ENCODE results near the gene ORM2. TPM values are rescaled to one million over a fixed set of nuclear protein-coding genes. Genes with fewer than 3 reads are reported as not detected.

Gene ORM2
- polyA plus RNA-seq, 1 of the 3 experiments (the other 2 are of a cell fraction): not detected

DNA sequence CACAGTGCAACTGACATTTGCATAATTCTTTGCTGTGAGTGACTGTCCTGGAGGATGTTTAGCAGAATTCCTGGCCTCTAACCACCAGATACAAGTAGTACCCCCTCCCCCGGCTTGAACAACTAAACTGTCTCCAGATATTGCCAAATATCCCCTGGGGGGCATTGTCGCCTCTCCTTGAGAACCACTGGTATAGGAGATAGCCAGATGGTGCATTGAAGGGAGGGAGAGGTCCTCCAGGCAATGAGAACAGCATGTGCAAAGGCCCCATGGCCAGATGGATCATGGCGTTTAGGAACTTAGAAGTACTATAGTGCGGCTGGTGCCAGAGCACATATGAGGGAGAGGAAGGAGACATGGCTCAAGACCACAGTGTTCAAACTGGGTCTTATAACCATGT lies 25.7 kb upstream of the ORM2 start:
- no peaks in the 10 kb centered on the region for H3K79me2 ChIP-seq (ENCODE audit: insufficient read depth)
- H3K4me3 ChIP-seq (ENCODE audit: low read depth in 2 of 2, low read length in 1 of 2): no peak overlapping the region
- no peak overlapping the region for H3K9ac ChIP-seq
- peaks cover 0 to 3% of the 10 kb centered on the region in 2 experiments for H3K36me3 ChIP-seq (replicated peaks in 1 of 2; ENCODE audit: control insufficient read depth in 1 of 2, insufficient read depth in 2 of 2, low read length in 1 of 2)
- POLR2A ChIA-PET: no interaction called here
- H3K4me2 ChIP-seq: no peak overlapping the region
- CTCF ChIA-PET: interaction anchor here (0.7 to 1.2 kb wide), 5 partner anchors 62 to 231 kb away, joined by 3 to 4 read pairs (median 4); partner anchors contain the start of genes COL27A1 and KIF12
- TF ChIP-seq POLR2AphosphoS5 (IDR thresholded peaks at IDR 0.05; ENCODE audit: low read depth, low read length) (no peak), RXRA (IDR thresholded peaks at IDR 0.05; ENCODE audit: borderline replicate concordance, low read depth) (no peak), TAF1 (IDR thresholded peaks at IDR 0.05; ENCODE audit: borderline replicate concordance, low read depth, low read length) (no peak), MXI1 (IDR thresholded peaks at IDR 0.05; ENCODE audit: low read depth, low read length) (no peak), GATA2 (CRISPR knock-in tag; IDR thresholded peaks at IDR 0.05) (no peak), USF2 (IDR thresholded peaks at IDR 0.05; ENCODE audit: borderline replicate concordance, low read depth, low read length) (no peak), RAD21 (IDR thresholded peaks at IDR 0.05; ENCODE audit: low read length) (no peak), FOSL2 (IDR thresholded peaks at IDR 0.05; ENCODE audit: borderline replicate concordance, low read depth) (no peak), REST (IDR thresholded peaks at IDR 0.05; ENCODE audit: low read depth, low read length) (no peak), JUND (IDR thresholded peaks at IDR 0.05) (no peak)
- TF ChIP-seq, protein P1, sequence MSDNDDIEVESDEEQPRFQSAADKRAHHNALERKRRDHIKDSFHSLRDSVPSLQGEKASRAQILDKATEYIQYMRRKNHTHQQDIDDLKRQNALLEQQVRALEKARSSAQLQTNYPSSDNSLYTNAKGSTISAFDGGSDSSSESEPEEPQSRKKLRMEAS (IDR thresholded peaks at IDR 0.05; ENCODE audit: low read depth): no peak
- TF ChIP-seq, protein P2, sequence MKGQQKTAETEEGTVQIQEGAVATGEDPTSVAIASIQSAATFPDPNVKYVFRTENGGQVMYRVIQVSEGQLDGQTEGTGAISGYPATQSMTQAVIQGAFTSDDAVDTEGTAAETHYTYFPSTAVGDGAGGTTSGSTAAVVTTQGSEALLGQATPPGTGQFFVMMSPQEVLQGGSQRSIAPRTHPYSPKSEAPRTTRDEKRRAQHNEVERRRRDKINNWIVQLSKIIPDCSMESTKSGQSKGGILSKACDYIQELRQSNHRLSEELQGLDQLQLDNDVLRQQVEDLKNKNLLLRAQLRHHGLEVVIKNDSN (IDR thresholded peaks at IDR 0.05; ENCODE audit: borderline replicate concordance, low read depth): no peak
- TF ChIP-seq, protein P3, sequence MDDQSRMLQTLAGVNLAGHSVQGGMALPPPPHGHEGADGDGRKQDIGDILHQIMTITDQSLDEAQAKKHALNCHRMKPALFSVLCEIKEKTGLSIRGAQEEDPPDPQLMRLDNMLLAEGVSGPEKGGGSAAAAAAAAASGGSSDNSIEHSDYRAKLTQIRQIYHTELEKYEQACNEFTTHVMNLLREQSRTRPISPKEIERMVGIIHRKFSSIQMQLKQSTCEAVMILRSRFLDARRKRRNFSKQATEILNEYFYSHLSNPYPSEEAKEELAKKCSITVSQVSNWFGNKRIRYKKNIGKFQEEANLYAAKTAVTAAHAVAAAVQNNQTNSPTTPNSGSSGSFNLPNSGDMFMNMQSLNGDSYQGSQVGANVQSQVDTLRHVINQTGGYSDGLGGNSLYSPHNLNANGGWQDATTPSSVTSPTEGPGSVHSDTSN (IDR thresholded peaks at IDR 0.05): no peak
- H3K9me3 ChIP-seq: no peaks in the 10 kb centered on the region
- no peak overlapping the region for H3K27ac ChIP-seq (ENCODE audit: low read depth in 2 of 2, low read length in 1 of 2)
- peaks cover 0 to 5% of the 10 kb centered on the region in 2 experiments; a peak in 1 of 4 replicates for H3K4me1 ChIP-seq (ENCODE audit: control insufficient read depth in 1 of 2, insufficient read depth in 2 of 2, low read depth in 1 of 2, low read length in 1 of 2)
- no peaks in the 10 kb centered on the region for H3K9me2 ChIP-seq
- H3F3A ChIP-seq (replicated peaks; ENCODE audit: insufficient read depth): no peaks in the 10 kb centered on the region
- no peaks in the 10 kb centered on the region for H3K27me3 ChIP-seq (ENCODE audit: insufficient read depth)
- H2AFZ ChIP-seq (ENCODE audit: low read depth): no peak overlapping the region
- DNase-seq: no peak
- 89% methylated on average over 4 of the region's 4 CpGs for WGBS (ENCODE audit: low lambda C conversion rate)
- H4K20me1 ChIP-seq (ENCODE audit: insufficient read depth): no peaks in the 10 kb centered on the region

Data from SK-N-SH (cell line).